KOPT-K1 (cell line): ENCODE data around the gene HPSE2.
"Not testable (repeated sequence)": the region's sequence is repeated elsewhere in the genome, so short reads cannot be mapped to it uniquely, and the experiment has no call there.

Experiments used
- H3K27ac ChIP-seq: fragments of 200-600 bp; sonication (generic); 2 replicates; pipeline ENCODE4 v1.5.1; 2016; ENCODE audit warnings: antibody characterized with exemption, mild to moderate bottlenecking, low read depth, low read length; ENCODE audit not compliant: poor library complexity, severe bottlenecking
- H3K36me3 ChIP-seq: fragments of 200-600 bp; sonication (generic); 2 replicates; pipeline ENCODE4 v1.5.1; 2017; ENCODE audit warnings: antibody characterized with exemption, mild to moderate bottlenecking, low read length, moderate library complexity; ENCODE audit not compliant: insufficient read depth
- H3K9me3 ChIP-seq: fragments of 200-600 bp; sonication (generic); 2 replicates; pipeline ENCODE4 v1.5.1; 2017; ENCODE audit warnings: antibody characterized with exemption, low read length, mild to moderate bottlenecking; ENCODE audit not compliant: insufficient read depth, poor library complexity, severe bottlenecking

Gene HPSE2

DNA sequence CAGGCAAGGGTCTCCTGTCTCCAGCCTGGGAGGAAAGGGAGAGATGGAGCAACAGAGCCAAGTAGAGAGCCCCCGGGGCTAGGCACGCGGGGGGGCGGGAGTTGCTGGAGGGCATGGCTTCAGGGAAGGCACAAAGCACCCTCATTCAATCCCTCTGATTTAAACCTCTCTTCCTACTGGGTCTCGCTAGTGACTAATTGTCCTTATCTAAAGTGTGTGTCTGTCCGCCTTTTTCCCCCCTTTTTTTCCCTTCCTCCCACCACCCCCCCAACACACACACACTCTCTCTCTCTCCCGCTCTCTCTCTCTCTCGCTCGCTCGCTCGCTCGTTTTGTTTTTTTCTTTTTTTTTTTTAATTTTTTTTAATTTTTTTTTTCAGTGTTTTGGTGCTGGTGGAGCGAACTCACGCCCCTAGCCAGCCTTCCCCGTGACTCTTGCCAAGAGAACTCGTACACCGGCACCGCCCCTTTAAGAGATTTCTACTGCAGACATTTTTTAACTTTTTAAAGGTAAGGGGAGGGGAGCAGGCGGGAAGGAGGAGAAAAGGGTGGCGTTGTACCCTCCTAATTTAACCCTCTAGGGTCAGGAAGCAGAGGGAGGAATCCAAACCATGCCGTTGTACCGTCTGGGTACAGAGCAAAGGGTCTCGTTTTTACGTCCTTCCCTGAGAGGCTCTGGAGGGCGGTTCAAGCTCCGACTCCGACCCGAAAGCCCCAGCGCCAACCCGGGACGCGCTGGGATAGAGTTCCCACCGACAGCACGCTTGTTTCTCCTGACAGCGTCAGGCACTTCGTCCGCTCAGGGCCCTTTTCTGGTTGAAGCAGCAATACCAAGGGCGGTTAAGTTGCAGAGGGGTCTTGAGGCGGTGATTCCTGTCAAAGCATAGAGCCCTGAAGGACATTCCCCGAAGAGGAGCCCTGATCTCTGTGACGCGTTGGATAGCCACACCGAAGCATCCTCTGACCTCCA lies at the start of gene HPSE2:
HPSE2 (minus strand) TSS at position 195 of the 969 bp plus-strand sequence.
- H3K9me3 ChIP-seq = peaks cover 22% of the 10 kb centered on the region
- no peaks in the 10 kb centered on the region for H3K36me3 ChIP-seq
- H3K27ac ChIP-seq = no peak within 1 kb of the TSS

DNA sequence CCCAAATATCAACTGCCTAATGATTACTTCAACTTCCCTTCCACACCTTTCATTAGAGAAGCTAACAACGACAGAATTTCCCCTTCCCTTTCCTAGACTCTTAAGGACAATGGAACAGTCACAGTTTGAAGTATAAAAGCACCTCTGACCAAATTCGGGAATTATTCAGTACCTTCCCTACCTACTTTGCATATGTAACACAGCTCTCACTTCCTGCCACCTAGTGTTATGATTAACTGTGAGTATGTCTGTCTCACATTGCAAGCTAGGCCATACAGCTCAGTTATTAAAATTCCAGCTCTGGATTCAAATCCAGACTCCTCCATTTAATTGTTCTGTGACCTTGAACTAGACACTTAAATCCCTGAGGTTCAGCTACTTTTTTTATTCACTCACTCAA lies 44.8 kb upstream of the HPSE2 start:
- no peak overlapping the region for H3K27ac ChIP-seq
- peaks cover 11% of the 10 kb centered on the region for H3K9me3 ChIP-seq
- no peaks in the 10 kb centered on the region for H3K36me3 ChIP-seq

- no peak overlapping the region for H3K27ac ChIP-seq
- no peaks in the 10 kb centered on the region for H3K36me3 ChIP-seq
- H3K9me3 ChIP-seq = peaks cover 11% of the 10 kb centered on the region
These were observed 44.0 kb upstream of the HPSE2 start for GRCh38 chr10:99279626-99280111.

DNA sequence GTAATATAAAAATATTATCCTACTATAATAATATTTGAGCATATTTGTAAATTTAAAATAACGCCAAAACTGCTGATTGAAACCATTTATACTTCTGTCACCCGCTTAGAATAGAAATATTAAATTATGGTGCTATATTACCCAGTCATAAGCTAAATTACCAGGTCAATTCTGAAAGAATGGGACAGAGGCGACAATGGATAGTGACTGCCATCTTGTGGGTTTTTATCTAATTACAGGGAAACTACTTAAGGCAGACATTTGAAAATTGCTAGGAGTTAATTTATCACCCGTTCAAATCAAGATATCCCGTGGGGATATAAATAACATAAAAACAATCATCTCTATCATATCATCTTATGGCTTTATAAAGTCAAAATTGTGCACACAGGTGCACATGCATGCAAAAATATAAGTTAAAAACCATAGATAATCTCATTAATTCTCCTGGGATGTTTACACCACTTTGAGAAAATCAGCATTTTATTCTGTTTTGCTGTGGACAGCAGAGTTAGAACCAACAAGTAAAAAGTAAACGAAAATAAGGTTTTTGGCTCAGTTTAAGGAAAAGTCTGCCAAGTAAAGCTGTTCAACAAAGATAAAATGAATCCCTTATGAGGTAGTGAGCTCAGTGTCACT lies 41.3 kb upstream of the HPSE2 start:
- no peak overlapping the region for H3K27ac ChIP-seq
- no peaks in the 10 kb centered on the region for H3K36me3 ChIP-seq
- no peaks in the 10 kb centered on the region for H3K9me3 ChIP-seq

DNA sequence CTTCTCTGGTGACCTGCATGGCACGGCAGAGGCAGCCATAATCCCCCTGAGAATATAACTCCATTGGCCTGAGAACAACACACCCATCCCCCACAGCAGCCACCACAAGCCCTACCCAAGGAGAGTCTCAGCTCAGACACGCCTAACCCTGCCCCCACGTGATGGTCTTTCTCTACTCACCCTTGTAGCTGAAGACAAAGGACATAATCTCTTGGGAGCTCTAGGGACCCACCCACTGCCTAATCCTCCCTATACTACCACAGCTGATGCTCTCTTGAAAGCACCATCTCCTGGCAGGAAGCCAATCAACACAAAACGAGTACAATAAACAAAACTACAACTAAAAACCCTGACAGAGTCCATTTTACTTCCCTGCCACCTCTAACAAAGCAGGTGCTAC lies 30.7 kb upstream of the HPSE2 start:
- no peaks in the 10 kb centered on the region for H3K36me3 ChIP-seq
- H3K9me3 ChIP-seq = no peaks in the 10 kb centered on the region
- H3K27ac ChIP-seq = no peak overlapping the region

- Histone ChIP-seq H3K9me3 (peaks cover 20% of the 10 kb centered on the region), H3K36me3 (no peaks in the 10 kb centered on the region), H3K27ac (no peak overlapping the region)
These were observed 13.2 kb upstream of the HPSE2 start for GRCh38 chr10:99248824-99249223.

DNA sequence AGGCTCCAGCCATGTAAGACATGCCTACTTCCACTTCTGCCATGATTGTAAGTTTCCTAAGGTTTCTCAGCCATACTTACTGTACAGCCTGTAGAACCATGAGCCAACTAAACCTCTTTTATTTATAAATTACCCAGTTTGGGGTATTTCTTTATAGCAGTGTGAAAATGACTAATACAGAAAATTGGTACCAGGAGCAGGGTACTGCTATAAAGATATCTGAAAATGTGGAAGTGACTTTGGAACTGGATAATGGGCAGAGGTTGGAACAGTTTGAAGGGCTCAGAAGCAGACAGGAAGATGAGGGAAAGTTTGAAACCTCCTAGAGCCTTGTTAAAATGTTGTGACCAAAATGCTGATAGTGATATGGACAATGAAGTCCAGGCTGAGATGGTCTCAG lies 12.2 kb upstream of the HPSE2 start:
- not testable (repeated sequence) for H3K27ac ChIP-seq, H3K36me3 ChIP-seq
- H3K9me3 ChIP-seq = peaks cover 20% of the 10 kb centered on the region

DNA sequence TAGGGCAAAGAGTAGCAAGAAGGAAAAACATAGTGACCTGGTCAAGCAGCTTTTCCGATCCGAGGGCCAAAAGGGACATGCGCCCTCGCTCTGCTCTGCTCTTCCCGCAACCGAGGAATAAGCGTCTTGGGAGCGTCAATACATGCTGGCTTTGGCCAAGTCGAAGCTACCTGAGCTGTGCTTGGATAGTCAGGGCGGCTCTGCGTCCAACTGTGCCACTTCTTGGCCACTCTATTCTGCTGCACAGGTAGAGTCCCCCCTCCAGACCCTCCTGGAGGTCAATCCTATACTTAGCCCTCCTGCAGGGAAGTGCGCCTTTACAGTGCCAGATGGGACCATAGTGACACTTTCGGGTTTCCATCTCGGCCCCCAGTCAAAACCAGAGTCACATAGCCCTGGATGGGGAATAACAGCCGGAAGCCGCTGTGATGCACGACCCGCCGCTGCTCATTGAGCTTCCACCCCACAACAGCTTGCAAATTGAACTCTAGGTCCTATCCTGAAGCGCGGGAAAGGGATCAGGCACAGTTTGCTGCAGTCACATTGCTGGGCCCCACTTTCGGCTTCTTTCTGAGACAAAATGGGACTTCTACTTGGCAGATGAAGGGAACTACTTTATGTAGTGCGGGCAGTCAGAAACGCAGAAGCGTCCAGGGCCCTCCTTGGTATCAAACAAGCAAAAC lies 1.1 kb upstream of the HPSE2 start:
- Histone ChIP-seq H3K36me3 (no peaks in the 10 kb centered on the region), H3K9me3 (peaks cover 22% of the 10 kb centered on the region), H3K27ac (no peak overlapping the region)

DNA sequence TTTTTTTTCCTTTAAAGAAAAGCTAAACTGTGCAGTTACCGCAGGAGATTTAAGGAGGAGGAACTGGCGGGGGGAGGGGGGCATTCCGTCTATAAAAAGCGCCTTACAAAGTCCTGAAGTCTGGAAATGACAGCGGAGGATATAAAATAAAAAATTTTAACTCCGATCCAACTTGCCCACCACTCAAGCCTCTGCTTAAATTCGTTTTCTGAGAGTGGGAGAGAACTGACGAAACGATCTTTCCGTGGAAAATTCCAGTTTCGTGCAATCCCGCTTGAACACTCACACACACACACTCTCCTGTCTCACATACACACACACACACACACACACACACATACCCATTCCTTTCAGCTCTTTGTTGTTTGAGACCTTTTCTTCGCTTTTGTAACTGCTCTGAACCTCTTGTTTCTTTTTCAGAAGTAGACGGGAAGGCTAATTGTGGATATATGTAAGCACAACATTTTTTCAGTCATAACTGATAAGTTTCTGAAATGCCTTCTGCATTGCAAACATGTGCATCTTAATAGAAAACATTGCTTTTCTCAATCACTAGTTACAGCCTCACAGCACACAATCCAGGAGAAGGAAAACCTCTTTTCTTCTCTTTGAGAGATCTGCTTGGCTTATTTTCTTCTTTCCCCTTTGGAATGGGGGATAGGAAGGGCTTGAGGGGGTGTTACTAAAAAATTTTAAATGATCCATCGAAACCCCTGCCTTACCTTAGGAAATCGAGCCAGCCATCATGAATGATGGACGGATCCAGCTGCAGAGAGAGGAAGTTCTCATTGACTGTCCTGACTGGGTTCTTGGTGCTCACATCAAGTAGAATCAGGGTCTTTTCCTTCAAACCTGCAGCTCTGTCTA lies 628 bp downstream of the HPSE2 start:
- no peaks in the 10 kb centered on the region for H3K36me3 ChIP-seq
- no peak overlapping the region for H3K27ac ChIP-seq

GRCh38 chr10:99234041-99234790 lies 1.4 kb downstream of the HPSE2 start:
- H3K36me3 ChIP-seq = no peaks in the 10 kb centered on the region
- peaks cover 22% of the 10 kb centered on the region for H3K9me3 ChIP-seq
- no peak overlapping the region for H3K27ac ChIP-seq

More for the DNA sequence above, 628 bp downstream of the HPSE2 start:
- peaks cover 22% of the 10 kb centered on the region for H3K9me3 ChIP-seq

DNA sequence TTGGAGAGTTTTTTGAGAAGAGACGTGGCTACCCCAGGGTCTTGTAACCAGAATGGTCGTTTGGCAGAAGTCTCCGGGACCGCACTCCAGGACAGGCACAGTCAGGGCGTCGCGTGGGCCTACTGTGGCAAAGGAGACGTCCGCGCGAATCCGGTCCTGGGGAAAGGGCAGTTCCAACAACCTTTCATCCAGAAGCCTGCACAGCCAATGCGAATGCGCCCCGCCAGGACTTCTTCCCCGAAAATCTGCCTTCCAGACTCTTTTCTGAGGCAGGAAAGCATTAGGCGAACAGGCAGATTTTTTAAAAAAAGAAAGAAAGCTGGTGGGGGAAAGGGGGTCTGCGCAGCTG lies 2.0 kb downstream of the HPSE2 start:
- no peaks in the 10 kb centered on the region for H3K36me3 ChIP-seq
- peaks cover 22% of the 10 kb centered on the region for H3K9me3 ChIP-seq
- H3K27ac ChIP-seq = no peak overlapping the region

- Histone ChIP-seq H3K9me3 (peaks cover 22% of the 10 kb centered on the region), H3K36me3 (no peaks in the 10 kb centered on the region), H3K27ac (no peak overlapping the region)
These were observed 2.5 kb downstream of the HPSE2 start for GRCh38 chr10:99233000-99233688.

DNA sequence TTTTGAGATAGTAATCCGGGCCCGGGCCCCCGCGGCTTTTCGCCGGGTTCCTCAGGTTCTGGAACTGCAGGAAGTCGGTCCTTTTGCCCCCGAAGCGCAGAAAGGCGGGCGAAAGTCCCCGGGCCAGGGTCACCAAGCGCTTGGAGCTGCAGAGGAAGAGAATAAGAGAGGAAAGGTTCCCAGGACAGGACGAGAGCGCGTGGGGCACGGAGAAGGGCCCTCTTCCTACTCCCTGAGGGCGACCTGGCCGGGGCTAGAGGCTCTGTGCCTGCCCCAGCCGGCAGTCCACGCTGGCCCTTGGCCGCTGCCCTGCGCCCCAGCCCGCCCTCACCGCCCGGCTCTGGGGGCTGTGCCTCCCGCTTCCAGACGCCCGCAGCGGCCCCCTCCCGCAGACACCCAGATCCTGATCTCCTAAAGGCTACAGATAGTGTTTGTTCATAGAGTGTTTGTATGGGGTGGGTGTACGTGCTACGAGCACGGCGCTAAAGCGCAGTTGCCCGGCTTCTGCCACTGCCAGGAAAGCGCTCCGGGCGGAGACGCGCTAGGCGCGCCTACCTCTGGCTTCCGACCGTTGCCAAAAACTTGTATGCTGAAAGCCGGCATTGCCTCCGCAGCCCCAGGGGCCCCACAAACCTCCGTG lies 3.2 kb downstream of the HPSE2 start:
- no peak overlapping the region for H3K27ac ChIP-seq

More for the DNA sequence above, 3.2 kb downstream of the HPSE2 start:
- H3K36me3 ChIP-seq = no peaks in the 10 kb centered on the region
- H3K9me3 ChIP-seq = peaks cover 22% of the 10 kb centered on the region
